H9 (cell line): ENCODE results near the gene GPRC5A. TPM values are rescaled to one million over a fixed set of nuclear protein-coding genes. Genes with fewer than 3 reads are reported as not detected.
A peak's percentile ranks its signal among the peaks of the same experiment; 100 is the strongest.

Source experiments
- DNase-seq: peaks from one replicate; pipeline ENCODE4 v3.0.0-alpha.2; 2017
- H2AFZ ChIP-seq: one replicate; pipeline ENCODE4 v1.6.1; 2013; ENCODE audit warnings: mild to moderate bottlenecking, low read length, control low read depth, moderate library complexity
- H2AK5ac ChIP-seq: 2 replicates; pipeline ENCODE4 v1.6.1; 2013; ENCODE audit warnings: low read length, control low read depth, mixed read lengths; ENCODE audit not compliant: insufficient read length
- H2BK120ac ChIP-seq: one replicate; pipeline ENCODE4 v1.6.1; 2013; ENCODE audit warnings: low read depth, mild to moderate bottlenecking, low read length, control low read depth, inconsistent platforms; ENCODE audit not compliant: poor library complexity, severe bottlenecking
- H2BK12ac ChIP-seq: 2 replicates; pipeline ENCODE4 v1.6.1; 2013; ENCODE audit warnings: low read length, control low read depth, mixed read lengths, low read depth; ENCODE audit not compliant: insufficient read length
- H2BK15ac ChIP-seq: 2 replicates; pipeline ENCODE4 v1.6.1; 2013; ENCODE audit warnings: low read depth, low read length, control low read depth
- H2BK20ac ChIP-seq: one replicate; pipeline ENCODE4 v1.6.1; 2013; ENCODE audit warnings: low read depth, mild to moderate bottlenecking, low read length, control low read depth, inconsistent platforms; ENCODE audit not compliant: poor library complexity, severe bottlenecking
- H2BK5ac ChIP-seq: 2 replicates; pipeline ENCODE4 v1.6.1; 2013; ENCODE audit warnings: low read length, control low read depth, mixed read lengths; ENCODE audit not compliant: insufficient read length
- H3K14ac ChIP-seq: 2 replicates; pipeline ENCODE4 v1.6.1; 2013; ENCODE audit warnings: low read length, control low read depth; ENCODE audit not compliant: insufficient read depth
- H3K18ac ChIP-seq: 2 replicates; pipeline ENCODE4 v1.6.1; 2013; ENCODE audit warnings: low read depth, mild to moderate bottlenecking, mixed read lengths, low read length, control low read depth; ENCODE audit not compliant: insufficient read length
- H3K23ac ChIP-seq: 2 replicates; pipeline ENCODE4 v1.6.1; 2013; ENCODE audit warnings: low read length, control low read depth, mixed read lengths, low read depth; ENCODE audit not compliant: insufficient read length
- H3K23me2 ChIP-seq: 2 replicates; pipeline ENCODE4 v1.6.1; 2013; ENCODE audit warnings: low read depth, mild to moderate bottlenecking, mixed read lengths, low read length, control low read depth; ENCODE audit not compliant: insufficient read length, poor library complexity, severe bottlenecking
- H3K27ac ChIP-seq: 2 replicates; pipeline ENCODE4 v1.5.1; 2013; ENCODE audit warnings: low read length, control low read depth, mixed read lengths, low read depth; ENCODE audit not compliant: insufficient read length
- H3K27me3 ChIP-seq: 2 replicates; pipeline ENCODE4 v1.6.1; 2013; ENCODE audit warnings: low read length, control low read depth, inconsistent platforms; ENCODE audit not compliant: insufficient read depth
- H3K4ac ChIP-seq: 2 replicates; pipeline ENCODE4 v1.6.1; 2013; ENCODE audit warnings: low read depth, mild to moderate bottlenecking, control low read depth, inconsistent platforms, low read length, moderate library complexity
- H3K4me1 ChIP-seq: 2 replicates; pipeline ENCODE4 v1.6.1; 2013; ENCODE audit warnings: low read length, control low read depth, inconsistent platforms; ENCODE audit not compliant: insufficient read depth
- H3K4me2 ChIP-seq: 2 replicates; pipeline ENCODE4 v1.6.1; 2013; ENCODE audit warnings: low read length, control low read depth, mixed read lengths; ENCODE audit not compliant: insufficient read length, insufficient read depth
- H3K56ac ChIP-seq: 2 replicates; pipeline ENCODE4 v1.6.1; 2013; ENCODE audit warnings: low read depth, mild to moderate bottlenecking, mixed read lengths, low read length, control low read depth; ENCODE audit not compliant: insufficient read length
- H3K79me1 ChIP-seq: 2 replicates; pipeline ENCODE4 v1.6.1; 2013; ENCODE audit warnings: low read depth, mild to moderate bottlenecking, moderate library complexity, low read length, control low read depth, inconsistent platforms; ENCODE audit not compliant: insufficient read depth, poor library complexity, severe bottlenecking
- H3K79me2 ChIP-seq: 2 replicates; pipeline ENCODE4 v1.6.1; 2013; ENCODE audit warnings: low read length, control low read depth, inconsistent platforms; ENCODE audit not compliant: insufficient read depth
- H3K9ac ChIP-seq: 2 replicates; pipeline ENCODE4 v1.6.1; 2013; ENCODE audit warnings: low read length, control low read depth, mixed read lengths; ENCODE audit not compliant: insufficient read length; ENCODE audit errors: extremely low read depth
- H3K9me3 ChIP-seq: one replicate; pipeline ENCODE4 v1.6.1; 2013; ENCODE audit warnings: low read depth, low read length, inconsistent platforms; ENCODE audit not compliant: control insufficient read depth
- H3T11ph ChIP-seq: one replicate; pipeline ENCODE4 v1.6.1; 2013; ENCODE audit warnings: mild to moderate bottlenecking, low read length, control low read depth, inconsistent platforms
- H4K20me1 ChIP-seq: one replicate; pipeline ENCODE4 v1.6.1; 2013; ENCODE audit not compliant: control insufficient read depth, insufficient read length, insufficient read depth
- H4K5ac ChIP-seq: 2 replicates; pipeline ENCODE4 v1.6.1; 2013; ENCODE audit warnings: low read depth, mild to moderate bottlenecking, mixed read lengths, low read length, control low read depth; ENCODE audit not compliant: insufficient read length
- H4K8ac ChIP-seq: replicated peaks from 2 replicates; pipeline ENCODE4 v1.6.1; 2013; ENCODE audit warnings: low read length, control low read depth, mixed read lengths, low read depth; ENCODE audit not compliant: insufficient read length
- H4K91ac ChIP-seq: 2 replicates; pipeline ENCODE4 v1.6.1; 2013; ENCODE audit warnings: low read depth, mild to moderate bottlenecking, moderate library complexity, mixed read lengths, low read length, control low read depth; ENCODE audit not compliant: insufficient read length
- H3K27ac Mint-ChIP-seq, 3 experiments: 2 replicates in 2 of 3; 3 replicates in 1 of 3; pipeline ENCODE4 v1.8.0; 2020 to 2021; ENCODE audit warnings: mixed read lengths in 3 of 3, mild to moderate bottlenecking in 1 of 3, moderate library complexity in 1 of 3
- H3K27me3 Mint-ChIP-seq: 2 replicates; pipeline ENCODE4 v1.8.0; 2021; ENCODE audit warnings: low read depth, mild to moderate bottlenecking, moderate library complexity, mixed read lengths
- H3K36me3 Mint-ChIP-seq, 3 experiments: 2 replicates in 2 of 3; 3 replicates in 1 of 3; pipeline ENCODE4 v1.8.0; 2020 to 2021; ENCODE audit warnings: low read depth in 3 of 3, mixed read lengths in 3 of 3; ENCODE audit not compliant: insufficient read depth in 1 of 3
- H3K4me1 Mint-ChIP-seq, 2 experiments: 2 replicates each; pipeline ENCODE4 v1.8.0; 2020; ENCODE audit warnings: mixed read lengths in 2 of 2
- H3K4me3 Mint-ChIP-seq, 2 experiments: 2 replicates in 1 of 2; 3 replicates in 1 of 2; pipeline ENCODE4 v1.8.0; 2020 to 2021; ENCODE audit warnings: mild to moderate bottlenecking in 2 of 2, mixed read lengths in 2 of 2, moderate library complexity in 1 of 2
- H3K9me3 Mint-ChIP-seq, 2 experiments: 2 replicates in 1 of 2; 3 replicates in 1 of 2; pipeline ENCODE4 v1.8.0; 2020; ENCODE audit warnings: mild to moderate bottlenecking in 2 of 2, mixed read lengths in 2 of 2, moderate library complexity in 1 of 2
- CTCF ChIP-seq: fragments of 200-600 bp; sonication (generic); conservative IDR thresholded peaks from 3 replicates; pipeline ENCODE4 v1.8.0; 2021; ENCODE audit warnings: antibody characterized with exemption, mild to moderate bottlenecking
- WGBS: extraction: QIAGEN DNeasy Blood & Tissue Kit; methylation state at CpG from one replicate; pipeline ENCODE4 v1.1.7; 2013; ENCODE audit warnings: missing lambda C conversion rate, low lambda C conversion rate, mixed read lengths; ENCODE audit not compliant: insufficient read length; ENCODE audit errors: extremely low coverage; 5-methylcytosine and 5-hydroxymethylcytosine counted together
- total RNA-seq: library from RNA; stranded (reverse); gene quantifications from 2 replicates; pipeline ENCODE4 v1.2.1, GENCODE V29; 2021

GPRC5A gene
- total RNA-seq, 1 experiment from 2014 or later, result 0.09 TPM

DNA sequence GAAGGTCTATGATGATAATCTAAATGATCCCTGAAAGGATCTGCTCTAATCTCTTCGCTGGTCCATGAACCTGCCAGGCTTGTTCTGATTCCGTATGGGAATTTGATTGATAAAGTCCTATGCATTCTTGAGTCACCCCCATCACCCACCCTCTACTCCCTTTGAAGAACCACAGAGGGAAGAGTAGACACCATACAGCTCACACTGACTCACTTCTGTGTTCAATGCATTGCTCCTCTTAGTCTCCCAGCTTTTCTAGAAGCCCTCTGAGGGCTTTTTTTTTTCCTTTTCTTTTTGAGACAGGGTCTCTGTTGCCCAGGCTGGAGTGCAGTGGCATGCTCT lies 18.5 kb upstream of the GPRC5A start:
- no peaks in the 10 kb centered on the region for H3K79me2 ChIP-seq
- no peak overlapping the region for H2AK5ac ChIP-seq
- H3K14ac ChIP-seq, result no peak overlapping the region
- no peak overlapping the region for H4K91ac ChIP-seq
- H3K36me3 Mint-ChIP-seq, result peaks cover 0 to 4% (median 0%) of the 10 kb centered on the region in 3 experiments; a peak in 3 of 7 replicates
- no peaks in the 10 kb centered on the region for H3K27me3 ChIP-seq
- peaks cover 23 to 49% of the 10 kb centered on the region in 2 experiments for H3K4me1 Mint-ChIP-seq
- H4K5ac ChIP-seq, result no peak overlapping the region
- no peak overlapping the region for H3K18ac ChIP-seq
- H2AFZ ChIP-seq, result no peak overlapping the region
- no peaks in the 10 kb centered on the region for H3K23me2 ChIP-seq
- H3K4me1 ChIP-seq, result peaks cover 16% of the 10 kb centered on the region; the same call in 1 of the 2 replicates
- H3K4ac ChIP-seq, result no peak overlapping the region; the same call in 1 of the 2 replicates
- no peaks in the 10 kb centered on the region; the same call in 1 of the 2 replicates for H3K27me3 Mint-ChIP-seq
- H3K4me3 Mint-ChIP-seq, result no peak overlapping the region
- no peak overlapping the region for H4K8ac ChIP-seq
- H3K27ac ChIP-seq, result no peak overlapping the region
- H2BK120ac ChIP-seq, result no peak overlapping the region
- no peak overlapping the region for H2BK20ac ChIP-seq
- TF ChIP-seq CTCF, result no peak
- no peak overlapping the region for H3K23ac ChIP-seq
- no peak overlapping the region for H2BK12ac ChIP-seq
- no peaks in the 10 kb centered on the region; a peak in 1 of 5 replicates for H3K9me3 Mint-ChIP-seq
- H2BK5ac ChIP-seq, result no peak overlapping the region
- H3K27ac Mint-ChIP-seq, result 0 out of 7 replicates have a peak overlapping the region, but pooled peaks of 2 of the 3 experiments have one; percentile 17 to 23
- no peak overlapping the region for H3K4me2 ChIP-seq
- DNase-seq, result no peak
- no CpG with 5 or more reads among the region's 2 CpGs for WGBS
- H3K79me1 ChIP-seq, result no peaks in the 10 kb centered on the region
- H3K9me3 ChIP-seq, result no peaks in the 10 kb centered on the region
- H4K20me1 ChIP-seq, result no peaks in the 10 kb centered on the region
- no peak overlapping the region for H3K56ac ChIP-seq
- no peak overlapping the region for H3K9ac ChIP-seq
- H2BK15ac ChIP-seq, result no peak overlapping the region
- H3T11ph ChIP-seq, result no peak overlapping the region
